A673 (cell line): ENCODE measurements around the gene ITGB1BP2. TPM values are rescaled to one million over a fixed set of nuclear protein-coding genes. Genes with fewer than 3 reads are reported as not detected.
A peak's percentile ranks its signal among the peaks of the same experiment; 100 is the strongest.
"Not testable (repeated sequence)": the region's sequence is repeated elsewhere in the genome, so short reads cannot be mapped to it uniquely, and the experiment has no call there.

ENCODE experiments used
- BruUV-seq: library from RNA; stranded (reverse); fragments of 400-500 nt; replicated peaks from 2 replicates; lab custom pipeline; 2021; lab: Mats Ljungman, UMichigan
- CTCF ChIA-PET: fragments of 300-600 bp; sonication (Branson Sonifier 250); formaldehyde crosslinking; loops from one replicate; lab custom pipeline; 2022; ENCODE audit warnings: antibody characterized with exemption; lab: Charles Lee
- POLR2A ChIA-PET: fragments of 300-600 bp; sonication (Branson Sonifier 250); formaldehyde crosslinking; loops from one replicate; lab custom pipeline; 2022; ENCODE audit warnings: antibody characterized with exemption; ENCODE audit not compliant: low non-redundant PET; lab: Charles Lee
- DNase-seq: peaks from one replicate; pipeline ENCODE4 v3.0.0-alpha.2; 2015; ENCODE audit warnings: low spot score
- H3K27ac ChIP-seq: fragments of 200-600 bp; sonication (generic); 2 replicates; pipeline ENCODE4 v1.5.1; 2016; ENCODE audit warnings: mixed run types, low read depth, mild to moderate bottlenecking, mixed read lengths, antibody characterized with exemption, low read length; ENCODE audit not compliant: poor library complexity, severe bottlenecking
- H3K27me3 ChIP-seq: fragments of 200-600 bp; sonication (generic); replicated peaks from 2 replicates; pipeline ENCODE4 v1.6.1; 2017; ENCODE audit warnings: mixed run types, low read depth, mild to moderate bottlenecking, mixed read lengths, antibody characterized with exemption, low read length; ENCODE audit not compliant: insufficient read depth, poor library complexity
- H3K36me3 ChIP-seq: fragments of 200-600 bp; sonication (generic); 2 replicates; pipeline ENCODE4 v1.6.1; 2016; ENCODE audit warnings: mixed run types, mild to moderate bottlenecking, mixed read lengths, antibody characterized with exemption, low read length; ENCODE audit not compliant: insufficient read depth, poor library complexity, severe bottlenecking
- H3K4me1 ChIP-seq: fragments of 200-600 bp; sonication (generic); 2 replicates; pipeline ENCODE4 v1.6.1; 2017; ENCODE audit warnings: mixed run types, mild to moderate bottlenecking, mixed read lengths, antibody characterized with exemption, low read length; ENCODE audit not compliant: insufficient read depth, poor library complexity, severe bottlenecking
- H3K4me3 ChIP-seq: fragments of 200-600 bp; sonication (generic); 2 replicates; pipeline ENCODE4 v1.5.1; 2016; ENCODE audit warnings: low read depth, mixed run types, mild to moderate bottlenecking, mixed read lengths, low read length; ENCODE audit not compliant: poor library complexity, severe bottlenecking
- H3K9me3 ChIP-seq: fragments of 200-600 bp; sonication (generic); 2 replicates; pipeline ENCODE4 v1.6.1; 2016; ENCODE audit warnings: mixed run types, low read depth, mild to moderate bottlenecking, mixed read lengths, antibody characterized with exemption, low read length; ENCODE audit not compliant: poor library complexity, severe bottlenecking
- CTCF ChIP-seq: fragments of 300-800, 200-600 bp; sonication (generic); conservative IDR thresholded peaks from 2 replicates; pipeline ENCODE4 v1.5.1; 2017; ENCODE audit warnings: low read depth, mild to moderate bottlenecking, antibody characterized with exemption, low read length, moderate library complexity, mixed read lengths
- EZH2 ChIP-seq: fragments of 200-600 bp; sonication (generic); IDR thresholded peaks from 2 replicates; pipeline ENCODE4 v1.6.1; 2017; ENCODE audit warnings: borderline replicate concordance, low read depth, mild to moderate bottlenecking, mixed read lengths, antibody characterized with exemption, low read length; ENCODE audit not compliant: poor library complexity, severe bottlenecking
- intact Hi-C: fragments of 100-400 bp; cut with micrococcal nuclease; formaldehyde crosslinking; loops from one replicate; pipeline ENCODE4 v1.10.0; 2022; ENCODE audit not compliant: unreplicated experiment
- total RNA-seq: library from RNA; stranded (reverse); gene quantifications from 2 replicates; pipeline ENCODE4 v1.2.3, GENCODE V29; 2021

Gene ITGB1BP2
- total RNA-seq, 1 experiment from 2014 or later, result 6.6 TPM

GRCh38 chrX:71254092-71254963, 47.2 kb upstream of the ITGB1BP2 start, which contains the start of gene ZMYM3:
Gene ZMYM3 (minus strand): TSS chrX:71254140. CDS start chrX:71253255, 885 bp downstream.
- POLR2A ChIA-PET, result interaction anchor here (0.6 to 0.7 kb wide), 2 partner anchors 49 to 353 kb away, joined by 3 to 5 read pairs; no protein-coding TSS in a partner anchor
- CTCF ChIA-PET, result interaction anchor here (0.6 to 0.7 kb wide), 2 partner anchors 29 to 328 kb away, joined by 3 to 6 read pairs; partner anchors contain the start of gene NONO

GRCh38 chrX:71256051-71256450, 45.5 kb upstream of the ITGB1BP2 start:
- TF ChIP-seq CTCF (no peak), EZH2 (no peak)
- ChIA-PET POLR2A (no interaction called here), CTCF (no interaction called here)
- no peaks in the 10 kb centered on the region for H3K27me3 ChIP-seq
- no peak for DNase-seq
- peaks cover 14% of the 10 kb centered on the region for H3K4me1 ChIP-seq
- H3K27ac ChIP-seq, result no peak overlapping the region
- H3K36me3 ChIP-seq, result no peaks in the 10 kb centered on the region
- no TSS peak for BruUV-seq
- intact Hi-C loops, result no loop called here
- no peak overlapping the region for H3K4me3 ChIP-seq
- H3K9me3 ChIP-seq, result no peaks in the 10 kb centered on the region

More at GRCh38 chrX:71254092-71254963, 47.2 kb upstream of the ITGB1BP2 start, which contains the start of gene ZMYM3:
- Histone ChIP-seq H3K27ac (peak within 1 kb of the TSS; percentile 83), H3K27me3 (no peaks in the 10 kb centered on the region), H3K9me3 (no peaks in the 10 kb centered on the region), H3K4me1 (peaks cover 14% of the 10 kb centered on the region), H3K4me3 (peak within 1 kb of the TSS; percentile 84), H3K36me3 (peaks cover 14% of the 10 kb centered on the region)
- TF ChIP-seq CTCF (no peak), EZH2 (no peak)
- peak; percentile 92 for DNase-seq
- BruUV-seq, result no TSS peak
- intact Hi-C loops, result loop anchor here (1.0 to 5.0 kb wide), 2 partner anchors 29 to 113 kb away; partner anchors contain the start of genes NONO and TAF1

- Histone ChIP-seq H3K9me3 (no peaks in the 10 kb centered on the region), H3K4me3 (no peak overlapping the region), H3K4me1 (peaks cover 8% of the 10 kb centered on the region), H3K27me3 (no peaks in the 10 kb centered on the region), H3K36me3 (no peaks in the 10 kb centered on the region), H3K27ac (no peak overlapping the region)
- CTCF ChIA-PET, result no interaction called here
- no TSS peak for BruUV-seq
- TF ChIP-seq EZH2 (no peak), CTCF (no peak)
- intact Hi-C loops, result no loop called here
- no peak for DNase-seq
- POLR2A ChIA-PET, result interaction anchor here (0.9 kb wide), 1 partner anchor 73 kb away, joined by 4 read pairs; no protein-coding TSS in a partner anchor
These were observed 44.7 kb upstream of the ITGB1BP2 start for GRCh38 chrX:71256856-71257255.

- H3K4me3 ChIP-seq, DNase-seq, H3K27ac ChIP-seq, CTCF ChIA-PET, BruUV-seq, H3K36me3 ChIP-seq, H3K9me3 ChIP-seq, POLR2A ChIA-PET, H3K27me3 ChIP-seq, intact Hi-C loops, H3K4me1 ChIP-seq: not testable (repeated sequence)
These were observed 32.9 kb upstream of the ITGB1BP2 start for GRCh38 chrX:71268624-71269023.
